HepG2 (cell line): ENCODE data around the gene MREG. TPM values are rescaled to one million over a fixed set of nuclear protein-coding genes. Genes with fewer than 3 reads are reported as not detected.

Experiments used
- ATAC-seq: fragments of 200-7000 bp; cut with Tn5 transposase; 3 replicates; pipeline ENCODE4 v1.9.1; 2020; ENCODE audit warnings: mild to moderate bottlenecking, moderate library complexity
- BruUV-seq: library from RNA; stranded (reverse); fragments of 400-500 nt; replicated peaks from 2 replicates; lab custom pipeline; 2021; lab: Mats Ljungman, UMichigan
- CTCF ChIA-PET: fragments of 300-600 bp; formaldehyde crosslinking; extraction: SDS; loops from one replicate; lab custom pipeline; 2021; ENCODE audit warnings: low total read pairs, inconsistent platforms, low intra/inter-chr PET ratio; lab: Yijun Ruan, JAX
- POLR2A ChIA-PET: fragments of 350-600 bp; sonication (Branson Sonifier 250); formaldehyde crosslinking; loops from one replicate; lab custom pipeline; 2020; ENCODE audit warnings: antibody characterized with exemption, inconsistent platforms; lab: Yijun Ruan, JAX
- DNase-seq: peaks from one replicate; pipeline ENCODE4 v3.0.0-alpha.2; 2015; ENCODE audit warnings: low spot score
- FAIRE-seq: peaks from 3 replicates; lab custom pipeline; 2011; peaks lifted over from hg19 to GRCh38; lab: Jason Lieb, UNC
- H2AFZ ChIP-seq: one replicate; pipeline ENCODE4 v1.6.1; 2011; ENCODE audit warnings: low read length, inconsistent platforms
- H3K27ac ChIP-seq: fragments of 300-600 bp; 3 replicates; pipeline ENCODE4 v1.8.0; 2011; ENCODE audit warnings: mixed run types, mild to moderate bottlenecking, mixed read lengths, low read length, inconsistent platforms; ENCODE audit not compliant: insufficient read depth; ENCODE audit errors: extremely low read length
- H3K27me3 ChIP-seq, 2 experiments: fragments of 200-600 bp in 1 of 2; 2 replicates in 1 of 2; 3 replicates in 1 of 2; pipeline versions ENCODE4 v1.6.0 to v1.8.0; 2011; ENCODE audit warnings: low read length in 2 of 2, mild to moderate bottlenecking in 2 of 2, moderate library complexity in 2 of 2, inconsistent platforms in 1 of 2; ENCODE audit not compliant: insufficient read depth in 2 of 2, control insufficient read depth in 1 of 2
- H3K36me3 ChIP-seq, 2 experiments: fragments of 200-600 bp in 1 of 2; replicated peaks in 1 of 2; 2 replicates in 1 of 2; 3 replicates in 1 of 2; pipeline versions ENCODE4 v1.5.1 to v1.8.0; 2011; ENCODE audit warnings: low read length in 2 of 2, inconsistent platforms in 1 of 2; ENCODE audit not compliant: insufficient read depth in 2 of 2, control insufficient read depth in 1 of 2
- H3K4me1 ChIP-seq: 2 replicates; pipeline ENCODE4 v1.5.1; 2012; ENCODE audit warnings: low read length, inconsistent platforms; ENCODE audit not compliant: insufficient read depth
- H3K4me2 ChIP-seq: 2 replicates; pipeline ENCODE4 v1.6.0; 2011; ENCODE audit warnings: low read depth, low read length, inconsistent platforms
- H3K4me3 ChIP-seq, 3 experiments: fragments of 200-600 bp in 1 of 3; sonication (generic), shearing (Covaris generic) in 1 of 3; replicated peaks in 1 of 3; 2 replicates each; pipeline ENCODE4 v1.5.1; 2011 to 2016; ENCODE audit warnings: low read length in 3 of 3, inconsistent platforms in 2 of 3, low read depth in 2 of 3, mild to moderate bottlenecking in 2 of 3, control low read depth in 1 of 3, mixed read lengths in 1 of 3; ENCODE audit not compliant: insufficient read depth in 1 of 3
- H3K79me2 ChIP-seq: one replicate; pipeline ENCODE4 v1.6.1; 2011; ENCODE audit warnings: low read length, inconsistent platforms; ENCODE audit not compliant: insufficient read depth
- H3K9ac ChIP-seq: 2 replicates; pipeline ENCODE4 v1.6.0; 2011; ENCODE audit warnings: mild to moderate bottlenecking, low read depth, low read length, inconsistent platforms; ENCODE audit not compliant: insufficient read depth
- H3K9me3 ChIP-seq: 2 replicates; pipeline ENCODE4 v1.5.1; 2012; ENCODE audit warnings: mild to moderate bottlenecking, low read length
- H4K20me1 ChIP-seq: 2 replicates; pipeline ENCODE4 v1.6.0; 2011; ENCODE audit warnings: inconsistent platforms, mild to moderate bottlenecking, low read length, moderate library complexity; ENCODE audit not compliant: insufficient read depth
- FOXC1 ChIP-seq: sonication (generic); formaldehyde crosslinking; IDR thresholded peaks from 2 replicates; pipeline ENCODE4 v1.8.0; 2022; ENCODE audit warnings: mild to moderate bottlenecking, missing genetic modification reagents, borderline replicate concordance
- GABPB1 ChIP-seq: IDR thresholded peaks from 2 replicates; pipeline ENCODE4 v1.6.1; 2016; ENCODE audit warnings: mild to moderate bottlenecking, missing genetic modification reagents, moderate library complexity, missing compliant biosample characterization
- HOXA3 ChIP-seq: sonication (generic); formaldehyde crosslinking; IDR thresholded peaks from 2 replicates; pipeline ENCODE4 v1.5.0; 2020; ENCODE audit warnings: missing genetic modification reagents
- KDM4B ChIP-seq: sonication (generic); formaldehyde crosslinking; IDR thresholded peaks from 2 replicates; pipeline ENCODE4 v1.4.0; 2020; ENCODE audit warnings: missing genetic modification reagents
- MTF2 ChIP-seq: sonication (generic); formaldehyde crosslinking; IDR thresholded peaks from 2 replicates; pipeline ENCODE4 v1.5.0; 2020; ENCODE audit warnings: missing genetic modification reagents, borderline replicate concordance
- TBL1XR1 ChIP-seq: fragments of 150-350 bp; IDR thresholded peaks from 2 replicates; pipeline ENCODE4 v1.6.1; 2014; ENCODE audit warnings: borderline replicate concordance, low read length; ENCODE audit not compliant: partially characterized antibody
- XBP1 ChIP-seq: sonication (generic); formaldehyde crosslinking; IDR thresholded peaks from 2 replicates; pipeline ENCODE4 v1.5.0; 2020; ENCODE audit warnings: missing genetic modification reagents
- ZNF20 ChIP-seq: sonication (generic); formaldehyde crosslinking; IDR thresholded peaks from 2 replicates; pipeline ENCODE4 v1.4.0; 2020; ENCODE audit warnings: mild to moderate bottlenecking, moderate library complexity, missing genetic modification reagents
- ZNF331 ChIP-seq: sonication (generic); formaldehyde crosslinking; IDR thresholded peaks from 2 replicates; pipeline ENCODE4 v1.4.0; 2020; ENCODE audit warnings: missing genetic modification reagents
- ZNF350 ChIP-seq: sonication (generic); formaldehyde crosslinking; IDR thresholded peaks from 2 replicates; pipeline ENCODE4 v1.4.0; 2020; ENCODE audit warnings: mild to moderate bottlenecking, low read depth, missing genetic modification reagents, borderline replicate concordance
- ZNF672 ChIP-seq: sonication (generic); formaldehyde crosslinking; IDR thresholded peaks from 2 replicates; pipeline ENCODE4 v1.8.1; 2022; ENCODE audit warnings: missing genetic modification reagents
- ZNF768 ChIP-seq: sonication (generic); formaldehyde crosslinking; IDR thresholded peaks from 2 replicates; pipeline ENCODE4 v1.4.0; 2020; ENCODE audit warnings: missing genetic modification reagents
- ZSCAN21 ChIP-seq: sonication (generic); formaldehyde crosslinking; IDR thresholded peaks from 2 replicates; pipeline ENCODE4 v1.8.0; 2022; ENCODE audit warnings: mild to moderate bottlenecking, missing genetic modification reagents, moderate library complexity, borderline replicate concordance
- WGBS: methylation state at CpG from one replicate; pipeline ENCODE4 v1.1.6; 2017; ENCODE audit warnings: low lambda C conversion rate; 5-methylcytosine and 5-hydroxymethylcytosine counted together
- in situ Hi-C: cut with HindIII; loops from 2 replicates; pipeline ENCODE4 v1.10.0; 2017; ENCODE audit warnings: low pct_unique_long_range_greater_than_20kb; ENCODE audit not compliant: extremely low pct_ligation_motif_present
- intact Hi-C: fragments of 100-400 bp; cut with micrococcal nuclease; formaldehyde crosslinking; loops from one replicate; pipeline ENCODE4 v1.10.0; 2022; ENCODE audit not compliant: unreplicated experiment
- polyA plus RNA-seq, 8 experiments: library from polyadenylated mRNA; depleted of rRNA in 3 of 8; stranded (reverse) in 7 of 8; unstranded in 1 of 8; fragments of >200 nt; fragmentation: Illumina TruSeq in 4 of 8; extraction: Trizol in 4 of 8; gene quantifications; 2 replicates each; pipeline versions ENCODE4 v1.2.1 to v1.2.3, GENCODE V29; 2011 to 2016; ENCODE audit warnings: low read depth in 4 of 8, missing spikeins in 1 of 8, mixed read lengths in 1 of 8; ENCODE audit not compliant: insufficient read depth in 1 of 8
- total RNA-seq, 5 experiments: library from RNA; depleted of rRNA; stranded (reverse); fragments of >200 nt; fragmentation: Illumina TruSeq; extraction: Trizol; gene quantifications; 2 replicates each; pipeline ENCODE4 v1.2.3, GENCODE V29; 2016; ENCODE audit warnings: low read depth in 1 of 5
- TF ChIP-seq, protein P1 (sequence below): sonication (generic); formaldehyde crosslinking; IDR thresholded peaks from 2 replicates; pipeline ENCODE4 v1.8.1; 2023; ENCODE audit warnings: missing genetic modification reagents, inconsistent platforms, borderline replicate concordance
- TF ChIP-seq, protein P2 (sequence below): sonication (generic); formaldehyde crosslinking; IDR thresholded peaks from 2 replicates; pipeline ENCODE4 v1.4.0; 2020; ENCODE audit warnings: low read depth, mild to moderate bottlenecking, missing genetic modification reagents

Gene MREG
- total and polyA plus RNA-seq, 2 of the 13 experiments (the other 11 are each of a cell fraction or from before 2014, with no cell fraction given), result 7.5 to 23.3 TPM

DNA sequence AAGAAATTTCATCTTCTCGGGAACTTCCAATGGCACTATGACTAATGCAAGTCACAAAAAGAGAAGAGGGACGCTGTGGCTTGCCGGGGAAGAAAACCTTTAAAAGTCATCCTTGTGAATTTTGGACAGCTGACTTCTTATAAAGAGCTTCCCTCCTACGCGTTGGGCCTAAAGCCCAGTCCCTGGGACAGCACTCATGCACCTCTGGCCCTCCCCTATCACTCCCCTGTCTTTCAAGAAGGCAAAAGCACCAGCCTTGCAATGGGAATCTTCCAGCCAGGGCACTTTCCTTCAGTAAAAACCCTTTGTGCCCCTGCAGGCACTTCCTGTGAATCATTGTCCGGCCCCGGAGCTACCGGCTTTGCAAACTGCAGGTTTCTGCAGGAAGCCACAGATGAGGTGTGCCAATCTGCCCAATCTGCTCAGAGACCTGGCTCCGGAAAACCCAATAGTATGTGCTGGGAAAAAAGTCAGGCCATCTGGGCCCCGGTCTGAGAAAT lies 7.1 kb downstream of the MREG start:
- Histone ChIP-seq H3K4me1 (peaks cover 38% of the 10 kb centered on the region), H3K9me3 (no peaks in the 10 kb centered on the region), H3K36me3 (peaks cover 3 to 6% of the 10 kb centered on the region in 2 experiments; a peak in 3 of 5 replicates), H3K27ac (no peak overlapping the region), H3K4me2 (no peak overlapping the region)
- WGBS, result 91% methylated on average over 10 of the region's 10 CpGs
- CTCF ChIA-PET, result no interaction called here
- in situ Hi-C loops, result no loop called here
- no peak for ATAC-seq
- TF ChIP-seq XBP1 (CRISPR knock-in tag) (no peak), ZNF331 (no peak), ZNF20 (CRISPR knock-in tag) (no peak), ZNF350 (no peak), MTF2 (CRISPR knock-in tag) (no peak), ZSCAN21 (CRISPR knock-in tag) (no peak), KDM4B (CRISPR knock-in tag) (no peak), ZNF768 (no peak), GABPB1 (CRISPR knock-in tag) (no peak), ZNF672 (CRISPR knock-in tag) (no peak), HOXA3 (CRISPR knock-in tag) (no peak), TBL1XR1 (no peak), FOXC1 (CRISPR knock-in tag) (no peak)
- TF ChIP-seq, protein P1, sequence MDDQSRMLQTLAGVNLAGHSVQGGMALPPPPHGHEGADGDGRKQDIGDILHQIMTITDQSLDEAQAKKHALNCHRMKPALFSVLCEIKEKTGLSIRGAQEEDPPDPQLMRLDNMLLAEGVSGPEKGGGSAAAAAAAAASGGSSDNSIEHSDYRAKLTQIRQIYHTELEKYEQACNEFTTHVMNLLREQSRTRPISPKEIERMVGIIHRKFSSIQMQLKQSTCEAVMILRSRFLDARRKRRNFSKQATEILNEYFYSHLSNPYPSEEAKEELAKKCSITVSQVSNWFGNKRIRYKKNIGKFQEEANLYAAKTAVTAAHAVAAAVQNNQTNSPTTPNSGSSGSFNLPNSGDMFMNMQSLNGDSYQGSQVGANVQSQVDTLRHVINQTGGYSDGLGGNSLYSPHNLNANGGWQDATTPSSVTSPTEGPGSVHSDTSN (CRISPR knock-in tag), result no peak
- TF ChIP-seq, protein P2, sequence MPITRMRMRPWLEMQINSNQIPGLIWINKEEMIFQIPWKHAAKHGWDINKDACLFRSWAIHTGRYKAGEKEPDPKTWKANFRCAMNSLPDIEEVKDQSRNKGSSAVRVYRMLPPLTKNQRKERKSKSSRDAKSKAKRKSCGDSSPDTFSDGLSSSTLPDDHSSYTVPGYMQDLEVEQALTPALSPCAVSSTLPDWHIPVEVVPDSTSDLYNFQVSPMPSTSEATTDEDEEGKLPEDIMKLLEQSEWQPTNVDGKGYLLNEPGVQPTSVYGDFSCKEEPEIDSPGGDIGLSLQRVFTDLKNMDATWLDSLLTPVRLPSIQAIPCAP (CRISPR knock-in tag), result no peak
- TF ChIP-seq, all 625 proteins: peak for 0
- intact Hi-C loops, result no loop called here
- DNase-seq (no peak), FAIRE-seq (no peak)
- peaks cover 2% of the 10 kb centered on the region; the same call in 1 of the 2 replicates for H4K20me1 ChIP-seq
- peaks cover 48% of the 10 kb centered on the region for H3K79me2 ChIP-seq
- POLR2A ChIA-PET, result interaction anchor here (0.6 kb wide), 1 partner anchor 24 kb away, joined by 3 read pairs; no protein-coding TSS in a partner anchor
- no peak overlapping the region for H3K4me3 ChIP-seq
- BruUV-seq, result TSS peak; percentile 15
- no peak overlapping the region for H2AFZ ChIP-seq
- no peak overlapping the region for H3K9ac ChIP-seq
- no peaks in the 10 kb centered on the region for H3K27me3 ChIP-seq
